NCI-H2171 (cell line): Measurements from ENCODE around the gene ZSWIM5.
"Not testable (repeated sequence)": the region's sequence is repeated elsewhere in the genome, so short reads cannot be mapped to it uniquely, and the experiment has no call there.

Source experiments
- DNase-seq: peaks from one replicate; lab custom pipeline; 2025; lab: John Stamatoyannopoulos, UW

ZSWIM5 gene

DNA sequence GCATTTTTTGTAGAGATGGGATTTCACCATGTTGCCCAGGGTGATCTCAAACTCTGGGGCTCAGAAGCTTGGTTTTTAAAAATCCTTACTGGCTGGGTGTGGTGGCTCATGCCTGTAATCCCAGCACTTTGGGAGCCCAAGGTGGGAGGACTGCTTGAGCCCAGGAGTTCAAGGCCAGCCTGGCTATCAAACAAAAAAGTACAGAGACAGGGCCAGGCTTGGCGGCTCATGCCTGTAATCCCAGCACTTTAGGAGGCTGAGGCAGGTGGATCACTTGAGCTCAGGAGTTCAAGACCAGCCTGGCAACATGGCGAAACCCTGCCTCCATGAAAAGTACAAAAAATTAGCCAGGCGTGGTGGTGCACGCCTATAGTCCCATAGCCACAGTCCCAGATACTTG is 112.0 kb downstream of the ZSWIM5 start:
- DNase-seq = not testable (repeated sequence)

DNA sequence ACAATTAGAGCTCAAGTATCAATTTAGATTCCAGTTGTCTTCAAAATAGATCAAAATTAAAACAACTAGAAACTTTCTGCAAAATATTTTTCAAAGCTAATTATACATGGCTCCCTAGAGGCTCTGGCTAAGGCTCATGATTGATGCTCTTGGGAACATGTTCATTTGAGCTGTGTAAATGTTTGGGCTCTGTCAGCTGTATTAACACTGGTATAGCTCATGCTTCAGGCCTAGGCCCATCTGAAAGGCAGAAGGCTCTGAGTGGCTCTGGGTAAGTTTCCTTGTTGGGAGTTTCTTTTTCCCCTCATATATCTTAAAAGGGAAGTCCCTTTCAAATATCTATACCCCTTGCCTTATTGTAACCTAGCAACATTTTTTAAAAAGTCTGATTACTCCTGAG is 113.1 kb downstream of the ZSWIM5 start:
- no peak for DNase-seq

DNA sequence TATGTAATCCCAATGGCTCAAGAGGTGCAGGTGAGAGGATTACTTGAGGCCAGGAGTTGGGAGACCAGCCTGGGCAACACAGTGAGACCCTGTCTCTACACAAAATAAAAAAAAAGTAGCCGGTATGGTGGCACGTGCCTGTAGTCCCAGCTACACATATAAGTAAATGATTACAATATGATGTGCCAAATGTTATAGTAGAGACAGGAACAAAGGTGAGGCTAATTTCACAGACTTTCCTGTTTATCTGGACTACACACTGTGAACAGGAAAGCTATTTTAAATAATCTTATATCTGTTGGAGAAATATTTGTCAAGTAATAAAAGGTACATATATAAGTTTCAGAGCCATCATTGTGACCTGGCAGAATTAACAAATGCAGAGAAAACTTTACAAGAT is 116.7 kb downstream of the ZSWIM5 start:
- DNase-seq = no peak

DNA sequence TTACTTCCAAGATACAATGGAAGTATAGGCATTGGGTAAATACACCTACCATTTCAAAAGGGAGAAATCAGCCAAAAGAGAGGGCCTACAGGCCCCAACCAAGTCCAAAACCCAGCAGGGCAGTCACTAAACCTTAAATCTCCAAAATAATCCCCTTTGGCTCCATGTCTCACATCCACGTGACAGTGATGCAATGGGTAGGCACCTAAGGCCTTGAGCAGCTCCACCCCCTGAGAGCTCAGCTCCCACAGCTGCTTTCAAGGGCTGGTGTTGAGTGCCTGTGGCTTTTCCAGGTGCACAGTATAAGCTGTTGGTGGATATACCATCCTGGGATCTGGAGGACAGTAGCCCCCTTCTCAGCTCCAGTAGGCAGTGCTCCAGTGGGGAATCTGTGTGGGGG is 121.8 kb downstream of the ZSWIM5 start:
- DNase-seq = no peak

DNA sequence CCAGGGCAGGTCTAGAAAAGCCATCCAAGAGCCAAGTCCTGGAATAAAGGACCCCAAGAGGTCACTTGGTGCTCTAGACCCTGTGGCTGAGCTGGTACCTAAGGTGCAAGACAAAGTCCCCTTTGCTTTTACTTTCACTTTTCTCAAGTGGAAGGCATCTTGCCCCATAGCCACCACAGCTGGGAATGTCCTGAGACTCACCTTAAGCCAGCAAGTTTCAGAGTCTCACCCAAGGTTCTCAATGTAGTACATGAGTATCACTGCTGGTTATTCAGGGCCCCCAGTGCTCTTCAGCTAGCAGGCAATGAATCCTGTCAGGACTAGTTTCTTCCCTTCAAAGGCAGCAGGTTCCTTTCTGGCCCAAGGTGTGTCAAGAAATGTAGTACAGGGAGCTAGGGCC is 126.9 kb downstream of the ZSWIM5 start:
- DNase-seq = no peak

DNA sequence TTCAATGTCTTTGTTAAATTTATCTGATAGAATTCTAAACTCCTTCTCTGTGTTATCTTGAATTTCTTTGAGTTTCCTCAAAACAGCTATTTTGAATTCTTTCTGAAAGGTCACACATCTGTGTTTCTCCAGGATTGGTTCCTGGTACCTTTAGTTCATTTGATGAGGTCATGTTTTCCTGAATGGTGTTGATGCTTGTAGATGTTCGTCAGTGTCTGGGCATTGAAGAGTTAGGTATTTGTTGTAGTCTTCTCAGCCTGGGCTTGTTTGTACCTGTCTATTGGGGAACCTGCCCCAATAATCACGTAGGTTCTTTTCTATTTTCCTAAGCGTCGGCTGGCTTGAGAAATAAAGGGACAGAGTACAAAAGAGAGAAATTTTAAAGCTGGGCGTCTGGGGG is 129.4 kb downstream of the ZSWIM5 start:
- not testable (repeated sequence) for DNase-seq

DNA sequence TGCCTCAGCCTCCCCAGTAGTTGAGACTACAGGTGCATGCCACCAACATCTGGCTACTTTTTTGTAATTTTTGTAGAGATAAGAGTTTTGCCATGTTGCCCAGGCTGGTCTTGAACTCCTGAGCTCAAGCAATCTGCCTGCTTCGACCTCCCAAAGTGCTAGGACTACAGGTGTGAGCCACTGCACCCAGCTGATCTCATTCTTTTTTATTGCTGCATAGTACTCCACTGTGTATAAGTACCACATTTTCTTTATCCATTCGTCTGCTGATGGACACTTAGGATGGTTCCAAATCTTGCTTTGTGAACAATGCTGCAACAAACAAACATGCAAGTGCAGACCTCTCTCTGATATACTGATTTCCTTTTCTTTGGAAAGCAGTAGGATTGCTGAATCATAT is 134.8 kb downstream of the ZSWIM5 start:
- DNase-seq = no peak

DNA sequence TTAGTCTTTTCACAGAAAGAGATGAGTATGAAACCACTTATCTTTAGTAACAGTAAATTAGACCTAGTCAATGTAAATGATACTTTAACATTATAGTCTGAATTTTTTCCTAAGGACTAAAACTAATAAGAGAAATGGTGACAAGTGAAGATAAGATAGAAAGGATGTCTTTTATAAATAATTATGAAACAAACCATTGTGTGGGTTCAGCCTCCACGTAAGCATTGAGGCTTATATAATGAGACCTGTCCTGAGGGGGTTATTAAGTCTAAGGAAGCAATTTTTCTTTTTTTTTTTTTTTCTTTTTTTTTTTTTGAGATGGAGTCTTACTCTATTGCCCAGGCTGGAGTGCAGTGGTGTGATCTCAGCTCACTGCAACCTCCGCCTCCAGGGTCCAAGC is 138.6 kb downstream of the ZSWIM5 start:
- DNase-seq = no peak

DNA sequence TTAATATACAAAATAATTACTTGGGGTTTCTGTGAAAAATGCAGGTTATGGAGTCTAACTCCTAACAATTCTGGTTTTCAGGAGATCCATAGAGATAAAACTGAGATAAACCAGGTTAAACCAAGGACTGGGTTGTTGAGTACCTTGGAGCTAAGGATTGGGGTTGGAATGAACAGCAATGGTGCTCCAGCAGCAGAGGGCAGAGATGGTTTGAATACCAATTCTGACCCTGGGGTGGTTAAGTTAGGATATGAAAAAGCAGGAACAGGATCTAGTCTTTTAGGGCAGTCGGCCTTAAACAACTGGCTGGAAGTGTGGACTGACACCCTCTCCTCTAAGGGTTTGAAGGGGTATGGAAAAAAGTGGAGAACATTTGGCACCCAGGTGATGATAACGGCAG is 141.3 kb downstream of the ZSWIM5 start:
- no peak for DNase-seq

DNA sequence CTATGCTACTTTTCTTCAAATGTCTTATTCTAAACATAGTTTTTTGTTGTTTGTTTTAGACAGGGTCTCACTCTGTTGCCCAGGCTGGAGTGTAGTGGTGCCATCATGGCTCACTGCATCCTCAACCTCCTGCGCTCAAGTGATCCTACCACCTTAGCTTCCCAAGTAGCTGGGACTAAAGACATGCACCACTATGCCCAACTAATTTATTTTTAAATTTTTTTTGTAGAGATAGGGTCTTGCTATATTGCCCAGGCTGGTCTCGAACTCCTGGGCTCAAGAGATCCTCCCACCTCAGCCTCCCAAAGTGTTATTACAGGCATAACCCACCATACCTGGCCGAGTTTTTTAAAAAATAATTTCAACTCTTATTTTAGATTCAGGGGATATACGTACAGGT is 143.9 kb downstream of the ZSWIM5 start:
- not testable (repeated sequence) for DNase-seq

DNA sequence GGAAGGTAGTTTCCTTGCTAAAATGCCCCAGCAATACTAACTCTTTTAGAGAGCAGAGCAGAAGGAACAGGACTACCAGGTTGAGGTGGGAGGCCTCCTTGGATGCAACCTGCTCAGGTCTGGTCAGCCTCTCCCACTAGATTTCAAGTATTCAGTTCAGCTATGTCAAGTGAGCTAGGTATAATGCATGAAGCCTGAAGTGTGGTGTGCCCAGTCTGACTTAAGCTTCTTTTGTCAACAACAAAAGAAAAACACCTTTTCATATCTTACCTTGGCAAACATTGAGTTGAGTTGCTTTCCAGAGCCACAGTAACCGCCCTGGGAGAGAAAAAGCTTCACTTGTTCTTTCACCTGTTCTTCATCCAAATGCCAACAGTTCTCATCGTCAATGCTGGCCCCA is 146.6 kb downstream of the ZSWIM5 start:
- no peak for DNase-seq

DNA sequence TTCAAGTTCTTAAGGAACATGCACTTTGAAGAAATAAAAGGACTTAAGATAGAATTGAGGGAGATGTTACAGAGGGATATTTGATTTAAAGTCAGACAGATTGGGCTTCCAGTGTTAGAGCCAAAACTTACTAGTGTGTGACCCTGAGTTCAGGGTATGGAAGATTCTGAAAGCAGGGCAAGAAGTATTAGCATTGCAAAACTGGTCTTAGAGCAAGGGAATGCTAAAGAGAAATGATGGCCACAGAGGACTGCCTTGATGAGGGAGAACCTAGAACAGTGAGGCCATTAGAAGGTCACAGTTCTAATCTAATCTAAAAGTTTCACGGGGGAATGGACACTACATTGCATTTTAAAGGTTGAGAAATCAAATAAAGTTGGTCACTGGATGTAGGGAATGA is 148.9 kb downstream of the ZSWIM5 start:
- DNase-seq = no peak

DNA sequence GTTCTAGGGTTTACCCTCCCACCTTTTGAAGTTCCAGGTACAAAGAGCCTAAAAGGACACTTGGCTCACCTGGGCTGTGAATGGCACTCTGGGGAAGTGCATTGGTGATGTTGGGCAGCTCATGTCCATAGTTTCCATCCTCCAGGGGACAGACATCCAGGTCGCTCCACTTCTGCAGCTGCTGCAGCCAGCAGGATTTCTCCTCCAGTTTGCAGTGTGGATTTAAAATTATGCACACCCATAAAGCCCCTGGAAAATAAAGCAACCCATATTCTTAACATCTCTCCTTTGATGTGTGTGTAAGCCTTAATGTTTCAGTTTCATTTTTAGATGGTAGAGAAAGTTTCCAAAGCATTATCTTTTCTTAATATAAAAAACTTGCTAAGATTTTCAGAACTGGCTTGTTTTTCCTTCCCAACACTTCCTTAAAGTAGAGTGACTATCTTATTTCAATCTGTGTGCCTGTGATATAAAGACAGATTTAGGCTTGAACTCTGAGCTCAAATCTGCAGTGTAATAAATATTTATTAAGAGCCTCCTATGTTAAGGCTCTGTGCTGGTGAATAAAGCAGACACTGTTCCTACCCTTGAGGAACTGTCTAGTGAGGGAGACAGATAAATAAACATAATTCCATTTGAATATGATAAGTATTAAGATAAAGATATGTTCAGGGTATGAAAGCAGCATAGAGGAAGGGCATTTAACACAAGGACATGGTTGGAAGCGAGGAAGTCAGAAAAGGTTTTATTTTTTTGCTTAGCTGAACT is 155.2 kb downstream of the ZSWIM5 start:
- no peak for DNase-seq

DNA sequence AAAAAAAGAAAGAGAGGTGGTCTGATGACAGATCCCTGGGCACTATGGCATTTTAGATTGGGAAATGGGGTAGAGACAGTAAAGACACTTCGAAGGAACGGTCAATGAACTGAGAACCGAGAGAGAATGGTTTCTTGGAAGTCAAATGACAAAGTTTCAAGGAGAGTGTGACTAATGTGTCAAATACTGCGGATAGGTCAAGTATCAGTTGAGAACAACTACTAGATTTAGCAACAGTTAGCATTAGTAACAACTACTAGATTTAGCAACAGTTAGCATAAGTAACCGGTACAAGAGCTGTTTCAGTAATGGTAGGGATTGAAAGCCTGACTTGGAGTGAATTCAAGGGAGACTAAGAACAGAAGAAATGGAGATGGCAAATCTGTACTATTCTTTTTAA is 159.4 kb downstream of the ZSWIM5 start:
- no peak for DNase-seq

DNA sequence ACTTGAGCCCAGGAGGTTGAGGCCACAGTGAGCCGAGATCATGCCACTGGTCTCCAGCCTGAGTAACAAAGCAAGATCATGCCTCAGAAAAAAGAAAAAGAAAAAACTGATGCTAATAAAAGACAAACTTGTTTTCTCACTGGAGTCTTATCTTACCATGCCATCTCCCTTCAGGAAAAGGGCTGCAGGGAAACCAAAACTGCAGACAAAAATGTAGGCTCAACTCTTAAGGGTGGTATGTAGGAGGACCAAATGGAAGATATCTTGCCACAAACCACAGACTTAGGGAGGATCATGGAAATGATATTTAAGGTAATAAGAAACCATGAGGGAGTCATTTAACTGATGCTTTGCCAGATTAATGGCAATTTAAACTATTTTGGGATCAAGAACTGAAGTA is 161.5 kb downstream of the ZSWIM5 start:
- no peak for DNase-seq

DNA sequence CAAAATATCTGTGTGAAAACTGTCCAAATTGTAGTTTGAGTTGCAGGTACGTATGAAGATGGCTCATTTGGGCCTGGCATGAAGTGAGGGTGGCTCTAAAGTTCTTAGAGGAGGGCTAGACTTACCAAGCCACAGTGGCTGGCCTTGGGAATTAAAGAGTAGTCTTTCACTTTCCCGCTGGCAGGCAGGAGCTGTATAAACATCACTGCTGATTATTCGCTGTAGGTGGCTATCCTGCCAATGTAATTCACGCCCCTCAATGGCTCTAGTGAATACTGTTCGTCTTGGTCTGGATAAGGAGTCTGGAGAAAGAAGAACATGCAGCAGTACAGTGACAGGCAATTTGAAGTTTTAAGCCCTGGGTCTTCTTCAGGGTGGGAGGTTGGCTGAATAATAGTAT is 163.3 kb downstream of the ZSWIM5 start:
- DNase-seq = no peak

DNA sequence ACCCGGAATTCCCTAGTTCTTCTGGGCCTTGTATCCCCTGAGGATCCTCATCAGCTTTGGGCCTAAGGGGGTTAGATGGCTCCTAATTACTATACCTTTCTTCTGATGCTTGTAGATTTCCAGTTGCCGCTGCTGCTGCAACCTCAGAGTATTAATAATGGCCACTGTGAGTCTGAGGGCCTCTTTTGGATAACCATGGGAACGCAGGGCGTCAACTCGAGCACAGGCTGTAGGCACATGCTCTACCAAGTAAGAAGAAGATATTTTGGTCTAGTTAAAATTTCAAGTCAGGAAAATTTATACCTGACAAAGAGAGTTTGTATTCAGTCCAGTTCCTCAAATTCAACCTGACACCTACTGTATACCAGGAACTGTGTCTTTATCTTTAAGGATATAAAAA is 166.1 kb downstream of the ZSWIM5 start:
- no peak for DNase-seq

DNA sequence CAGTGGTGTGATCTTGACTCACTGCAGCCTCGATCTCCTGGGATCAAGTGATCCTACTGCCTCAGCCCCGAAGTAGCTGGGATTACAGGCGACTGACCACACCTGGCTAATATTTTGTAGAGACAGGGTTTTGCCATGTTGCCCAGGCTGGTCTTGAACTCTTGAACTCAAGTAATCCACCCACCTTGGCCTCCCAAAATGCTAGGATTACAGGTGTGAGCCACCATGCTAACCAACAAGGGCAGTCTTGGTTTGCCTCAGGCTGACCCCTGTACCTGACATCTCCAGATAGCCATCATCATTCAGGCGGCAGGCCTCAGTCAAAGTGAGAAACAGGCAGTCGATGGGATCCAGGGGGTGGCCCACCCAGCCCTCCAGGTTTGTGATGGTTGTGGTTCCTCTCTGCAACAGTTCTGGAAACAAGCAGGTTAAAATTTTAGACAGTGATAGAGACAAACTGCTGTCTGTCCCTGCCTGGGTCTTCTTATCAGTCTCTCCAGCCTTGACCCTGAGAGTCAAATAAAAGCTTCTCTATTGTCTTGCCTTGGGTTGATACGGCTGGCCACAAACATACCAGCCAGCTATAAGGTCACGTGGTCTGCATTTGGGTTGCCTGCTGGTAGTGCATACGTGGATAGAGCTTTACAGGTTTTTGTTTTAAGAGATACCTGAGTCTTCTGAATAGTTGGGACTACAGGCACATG is 167.6 kb downstream of the ZSWIM5 start:
- DNase-seq = no peak

DNA sequence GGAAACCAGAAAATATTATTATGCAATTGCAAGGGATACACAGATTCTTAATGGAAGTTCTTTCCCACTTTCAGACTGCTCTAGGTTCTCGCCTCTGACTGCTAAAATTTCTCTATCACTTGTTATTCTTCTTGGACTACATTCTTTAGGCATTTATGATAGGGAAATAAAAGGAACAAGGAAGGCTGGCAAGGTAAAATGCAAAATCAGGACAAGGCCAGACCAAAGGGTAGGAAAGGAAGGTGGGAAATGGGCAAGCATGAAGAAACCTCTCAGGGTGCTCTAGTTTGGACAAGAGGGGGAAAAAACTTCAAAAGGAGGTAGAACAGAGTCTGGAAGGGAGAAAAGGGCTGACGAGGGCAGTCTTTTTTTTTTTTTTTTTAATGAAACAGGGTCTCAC is 168.2 kb downstream of the ZSWIM5 start:
- no peak for DNase-seq

DNA sequence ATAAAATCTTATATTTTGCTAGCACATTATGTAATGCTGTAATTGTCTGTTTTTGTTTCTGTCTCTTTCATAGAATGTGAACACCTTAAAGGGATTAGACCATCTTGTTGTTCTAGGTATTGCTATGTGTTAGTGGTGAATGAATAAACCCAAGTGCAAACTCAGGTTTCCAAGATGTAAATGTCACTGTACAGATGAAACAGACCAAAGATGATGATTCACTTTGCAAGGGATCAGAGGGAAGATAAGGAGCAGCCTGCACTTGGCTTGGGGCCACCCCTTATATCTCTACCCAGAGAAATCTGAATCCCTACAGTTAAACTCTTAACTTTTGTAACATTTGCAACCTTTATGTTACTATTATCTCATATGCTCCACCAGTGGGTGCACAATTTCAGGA is 168.9 kb downstream of the ZSWIM5 start:
- DNase-seq = no peak

DNA sequence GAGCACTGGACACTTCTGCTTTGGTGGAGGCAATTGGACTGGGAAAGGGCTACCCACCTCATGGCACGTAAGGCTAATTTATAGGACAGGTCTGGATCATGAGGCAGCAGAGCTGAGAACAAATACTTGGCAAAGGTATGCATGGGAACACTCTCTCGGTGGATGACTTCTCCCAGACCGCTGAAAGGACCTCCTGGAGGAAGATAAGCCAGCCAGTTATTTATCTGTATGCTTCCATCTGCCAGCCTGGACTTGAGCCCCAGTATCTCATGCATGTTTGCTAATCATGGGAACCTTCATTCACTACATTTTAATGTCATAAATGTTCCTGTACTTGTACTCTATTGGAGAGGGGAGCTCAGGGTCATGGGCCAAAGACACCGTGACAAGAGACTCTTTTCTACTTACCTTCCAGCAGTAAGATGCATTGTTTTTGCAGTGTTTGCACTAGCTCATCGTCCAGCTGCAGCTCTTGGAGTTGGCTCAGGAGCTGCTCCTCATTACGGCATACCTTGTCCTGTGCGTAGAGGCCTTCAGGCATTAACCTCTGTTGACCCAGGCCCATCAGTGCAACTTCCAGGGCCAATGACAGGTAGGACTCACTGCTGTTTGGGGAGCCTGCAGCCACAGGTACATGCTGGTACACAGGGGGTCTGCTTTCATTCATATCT is 170.6 kb downstream of the ZSWIM5 start:
- no peak for DNase-seq

DNA sequence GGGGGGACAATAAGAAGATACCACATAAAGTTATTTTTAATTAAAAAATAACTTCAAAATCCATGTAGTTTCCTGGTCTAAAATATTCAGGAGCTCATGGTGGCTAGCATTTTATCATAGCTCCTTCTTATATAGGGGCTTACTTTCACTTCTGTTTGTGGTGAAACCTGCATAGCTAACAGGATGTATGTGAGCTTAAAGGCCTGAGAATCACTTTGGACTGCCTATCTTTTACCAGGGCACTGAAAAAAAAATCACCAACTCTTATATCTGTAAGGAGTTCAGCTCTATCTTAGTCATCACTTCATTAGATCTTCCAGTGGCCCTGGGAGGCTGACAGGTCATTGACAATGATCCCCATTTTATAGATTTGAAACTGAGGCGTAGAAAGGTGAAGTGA is 173.0 kb downstream of the ZSWIM5 start:
- no peak for DNase-seq

DNA sequence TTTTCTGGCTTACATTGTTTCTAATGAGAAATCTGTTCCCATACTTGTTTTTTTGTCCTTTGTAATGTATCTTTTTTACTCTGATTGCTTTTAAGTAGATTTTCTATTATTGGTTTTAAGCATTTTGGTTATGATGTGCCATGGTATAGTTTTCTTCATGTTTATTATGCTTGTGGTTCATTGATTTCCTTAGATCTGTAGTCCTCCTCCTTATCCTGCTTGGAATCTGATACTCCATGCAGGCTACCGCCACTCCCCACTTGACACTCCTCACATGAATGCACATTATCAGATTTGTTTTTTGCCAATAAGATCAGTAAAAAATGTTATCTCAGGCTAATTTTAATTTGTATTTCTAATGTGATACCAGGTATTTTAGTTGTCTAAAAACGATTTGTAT is 173.6 kb downstream of the ZSWIM5 start:
- DNase-seq = peak; percentile 32
